Measurements from ENCODE around the gene GPR35. TPM values are rescaled to one million over a fixed set of nuclear protein-coding genes. Genes with fewer than 3 reads are reported as not detected.

The GPR35 gene
- total and polyA plus RNA-seq, 2 donors (not counting 3 experiments of a cell fraction or from before 2014, with no cell fraction given) = 0.18 to 0.33 TPM

DNA sequence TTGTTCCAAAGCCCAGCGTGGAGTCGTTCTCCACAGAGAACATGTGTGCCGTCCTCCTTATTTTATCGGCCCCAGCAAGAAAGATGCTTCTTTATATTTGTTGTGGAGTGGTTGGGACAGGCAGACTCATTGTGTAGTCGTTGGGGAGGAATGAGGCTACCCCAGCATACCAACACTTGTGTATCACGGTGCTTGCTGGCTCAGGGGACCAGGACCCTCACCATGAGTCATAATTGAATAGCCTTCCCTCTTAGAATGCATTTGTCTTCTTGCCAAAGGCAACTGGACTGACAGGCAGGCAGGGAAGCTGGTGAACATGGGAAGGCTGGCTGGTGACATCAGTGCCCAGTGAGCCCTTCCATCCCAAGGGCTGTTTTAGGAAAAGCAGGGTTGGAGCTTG is 34.1 kb upstream of the GPR35 start:
- dilution Hi-C loops (cut with MboI; ENCODE audit: extremely low pct_ligation_motif_present, low sequenced_read_pairs) = no loop called here
- no TSS peak for BruUV-seq (replicated peaks)

DNA sequence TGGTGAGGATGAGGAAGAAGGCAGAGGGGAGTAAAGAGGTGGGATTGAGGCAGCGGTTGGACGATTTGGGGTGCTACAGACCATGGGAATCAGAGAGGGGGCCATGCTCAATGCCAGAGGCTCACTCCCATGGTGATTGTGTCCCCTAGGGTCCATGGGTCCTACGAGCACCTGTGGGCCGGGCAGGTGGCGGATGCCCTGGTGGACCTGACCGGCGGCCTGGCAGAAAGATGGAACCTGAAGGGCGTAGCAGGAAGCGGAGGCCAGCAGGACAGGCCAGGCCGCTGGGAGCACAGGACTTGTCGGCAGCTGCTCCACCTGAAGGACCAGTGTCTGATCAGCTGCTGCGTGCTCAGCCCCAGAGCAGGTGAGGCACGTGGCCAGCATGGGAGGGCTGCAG is 33.5 kb upstream of the GPR35 start:
- intact Hi-C loops (cut with micrococcal nuclease) = no loop called here
- Histone ChIP-seq H3K27me3 (ENCODE audit: control insufficient read depth in 2 of 2, insufficient read depth in 2 of 2, low read length in 2 of 2) (no peaks in the 10 kb centered on the region), H3K9me1 (replicated peaks; ENCODE audit: control insufficient read depth, extremely low read depth, insufficient read depth, low read length) (no peaks in the 10 kb centered on the region), H3K27ac (ENCODE audit: insufficient read depth, low read depth, low read length) (no peak overlapping the region), H3K4me1 (ENCODE audit: control insufficient read depth, extremely low read depth, insufficient read depth, low read length) (peaks cover 11% of the 10 kb centered on the region), H3K9ac (replicated peaks; ENCODE audit: extremely low read depth, insufficient read depth, low read length) (no peak overlapping the region), H3K36me3 (ENCODE audit: control insufficient read depth in 2 of 2, extremely low read depth in 1 of 2, insufficient read depth in 2 of 2, low read length in 2 of 2) (peaks cover 2 to 22% of the 10 kb centered on the region in 2 experiments), H3K4me3 (replicated peaks in 1 of 3; ENCODE audit: insufficient read depth in 1 of 3, low read depth in 1 of 3, low read length in 3 of 3) (no peak overlapping the region), H3K4me2 (ENCODE audit: insufficient read depth, low read length) (no peak overlapping the region), H3K79me2 (ENCODE audit: control insufficient read depth, insufficient read depth, low read length) (peaks cover 35% of the 10 kb centered on the region), H3K9me3 (replicated peaks; ENCODE audit: control insufficient read depth, insufficient read depth, low read length) (no peaks in the 10 kb centered on the region), H2AFZ (ENCODE audit: low read depth, low read length) (no peak overlapping the region), H4K20me1 (replicated peaks; ENCODE audit: control insufficient read depth, extremely low read depth, insufficient read depth, low read length) (no peaks in the 10 kb centered on the region)
- no peak for TF ChIP-seq GATA2 (IDR thresholded peaks at IDR 0.05; ENCODE audit: insufficient read depth, insufficient read length, low read depth, low read length)
- TF ChIP-seq JUN (IDR thresholded peaks at IDR 0.05; ENCODE audit: borderline replicate concordance, insufficient read depth, insufficient read length, low read depth) = no peak
- TF ChIP-seq, protein P1, sequence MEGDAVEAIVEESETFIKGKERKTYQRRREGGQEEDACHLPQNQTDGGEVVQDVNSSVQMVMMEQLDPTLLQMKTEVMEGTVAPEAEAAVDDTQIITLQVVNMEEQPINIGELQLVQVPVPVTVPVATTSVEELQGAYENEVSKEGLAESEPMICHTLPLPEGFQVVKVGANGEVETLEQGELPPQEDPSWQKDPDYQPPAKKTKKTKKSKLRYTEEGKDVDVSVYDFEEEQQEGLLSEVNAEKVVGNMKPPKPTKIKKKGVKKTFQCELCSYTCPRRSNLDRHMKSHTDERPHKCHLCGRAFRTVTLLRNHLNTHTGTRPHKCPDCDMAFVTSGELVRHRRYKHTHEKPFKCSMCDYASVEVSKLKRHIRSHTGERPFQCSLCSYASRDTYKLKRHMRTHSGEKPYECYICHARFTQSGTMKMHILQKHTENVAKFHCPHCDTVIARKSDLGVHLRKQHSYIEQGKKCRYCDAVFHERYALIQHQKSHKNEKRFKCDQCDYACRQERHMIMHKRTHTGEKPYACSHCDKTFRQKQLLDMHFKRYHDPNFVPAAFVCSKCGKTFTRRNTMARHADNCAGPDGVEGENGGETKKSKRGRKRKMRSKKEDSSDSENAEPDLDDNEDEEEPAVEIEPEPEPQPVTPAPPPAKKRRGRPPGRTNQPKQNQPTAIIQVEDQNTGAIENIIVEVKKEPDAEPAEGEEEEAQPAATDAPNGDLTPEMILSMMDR (IDR thresholded peaks at IDR 0.05; ENCODE audit: extremely low read depth in 1 of 2, insufficient read depth in 1 of 2, low read depth in 1 of 2, low read length in 2 of 2) = no peak
- no peak for TF ChIP-seq FOS (IDR thresholded peaks at IDR 0.05; ENCODE audit: borderline replicate concordance, insufficient read depth, low read length)
- TF ChIP-seq MYC (IDR thresholded peaks at IDR 0.05; ENCODE audit: low read depth, low read length) = no peak
- no peak for TF ChIP-seq POLR2AphosphoS5 (IDR thresholded peaks at IDR 0.05; ENCODE audit: insufficient read depth, low read depth, low read length)
- TF ChIP-seq EZH2 (IDR thresholded peaks at IDR 0.05; ENCODE audit: borderline replicate concordance, low read depth, low read length, severe bottlenecking) = no peak
- TF ChIP-seq POLR2A (IDR thresholded peaks at IDR 0.05; ENCODE audit: low read depth, low read length) = no peak
- TF ChIP-seq, protein P2, sequence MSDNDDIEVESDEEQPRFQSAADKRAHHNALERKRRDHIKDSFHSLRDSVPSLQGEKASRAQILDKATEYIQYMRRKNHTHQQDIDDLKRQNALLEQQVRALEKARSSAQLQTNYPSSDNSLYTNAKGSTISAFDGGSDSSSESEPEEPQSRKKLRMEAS (IDR thresholded peaks at IDR 0.05; ENCODE audit: insufficient read depth, insufficient read length) = no peak
- ChIA-PET POLR2A (no interaction called here), CTCF (no interaction called here)
- dilution Hi-C loops (cut with MboI; ENCODE audit: extremely low pct_ligation_motif_present, low sequenced_read_pairs) = no loop called here
- DNase-seq (ENCODE audit: low read depth, low spot score) (no peak), FAIRE-seq (no peak)
- BruUV-seq (replicated peaks) = no TSS peak

More for the DNA sequence above, 34.1 kb upstream of the GPR35 start:
- CTCF ChIA-PET = no interaction called here
- intact Hi-C loops (cut with micrococcal nuclease) = no loop called here
- DNase-seq (ENCODE audit: low read depth, low spot score) = no peak
- no peak overlapping the region for H2AFZ ChIP-seq (ENCODE audit: low read depth, low read length)
- peaks cover 2 to 22% of the 10 kb centered on the region in 2 experiments for H3K36me3 ChIP-seq (ENCODE audit: control insufficient read depth in 2 of 2, extremely low read depth in 1 of 2, insufficient read depth in 2 of 2, low read length in 2 of 2)
- FAIRE-seq = no peak
- peaks cover 35% of the 10 kb centered on the region for H3K79me2 ChIP-seq (ENCODE audit: control insufficient read depth, insufficient read depth, low read length)
- no peak overlapping the region for H3K27ac ChIP-seq (ENCODE audit: insufficient read depth, low read depth, low read length)
- no peaks in the 10 kb centered on the region for H3K9me3 ChIP-seq (replicated peaks; ENCODE audit: control insufficient read depth, insufficient read depth, low read length)
- POLR2A ChIA-PET = interaction anchor here (0.6 kb wide), 1 partner anchor 187 kb away, joined by 3 read pairs; no protein-coding TSS in a partner anchor
- TF ChIP-seq EZH2 (IDR thresholded peaks at IDR 0.05; ENCODE audit: borderline replicate concordance, low read depth, low read length, severe bottlenecking) (no peak), FOS (IDR thresholded peaks at IDR 0.05; ENCODE audit: borderline replicate concordance, insufficient read depth, low read length) (no peak), POLR2A (IDR thresholded peaks at IDR 0.05; ENCODE audit: low read depth, low read length) (no peak), JUN (IDR thresholded peaks at IDR 0.05; ENCODE audit: borderline replicate concordance, insufficient read depth, insufficient read length, low read depth) (no peak)
- TF ChIP-seq, protein P2 (IDR thresholded peaks at IDR 0.05; ENCODE audit: insufficient read depth, insufficient read length) = no peak
- no peaks in the 10 kb centered on the region for H3K27me3 ChIP-seq (ENCODE audit: control insufficient read depth in 2 of 2, insufficient read depth in 2 of 2, low read length in 2 of 2)
- peaks cover 11% of the 10 kb centered on the region for H3K4me1 ChIP-seq (ENCODE audit: control insufficient read depth, extremely low read depth, insufficient read depth, low read length)
- H3K9ac ChIP-seq (replicated peaks; ENCODE audit: extremely low read depth, insufficient read depth, low read length) = no peak overlapping the region
- H4K20me1 ChIP-seq (replicated peaks; ENCODE audit: control insufficient read depth, extremely low read depth, insufficient read depth, low read length) = no peaks in the 10 kb centered on the region
- no peak overlapping the region for H3K4me2 ChIP-seq (ENCODE audit: insufficient read depth, low read length)
- H3K9me1 ChIP-seq (replicated peaks; ENCODE audit: control insufficient read depth, extremely low read depth, insufficient read depth, low read length) = no peaks in the 10 kb centered on the region
- H3K4me3 ChIP-seq (replicated peaks in 1 of 3; ENCODE audit: insufficient read depth in 1 of 3, low read depth in 1 of 3, low read length in 3 of 3) = no peak overlapping the region

All from endothelial cell of umbilical vein (primary cell).